ENCODE data around the gene RANGAP1.
A peak's percentile ranks its signal among the peaks of the same experiment; 100 is the strongest.

RANGAP1 gene, protein sequence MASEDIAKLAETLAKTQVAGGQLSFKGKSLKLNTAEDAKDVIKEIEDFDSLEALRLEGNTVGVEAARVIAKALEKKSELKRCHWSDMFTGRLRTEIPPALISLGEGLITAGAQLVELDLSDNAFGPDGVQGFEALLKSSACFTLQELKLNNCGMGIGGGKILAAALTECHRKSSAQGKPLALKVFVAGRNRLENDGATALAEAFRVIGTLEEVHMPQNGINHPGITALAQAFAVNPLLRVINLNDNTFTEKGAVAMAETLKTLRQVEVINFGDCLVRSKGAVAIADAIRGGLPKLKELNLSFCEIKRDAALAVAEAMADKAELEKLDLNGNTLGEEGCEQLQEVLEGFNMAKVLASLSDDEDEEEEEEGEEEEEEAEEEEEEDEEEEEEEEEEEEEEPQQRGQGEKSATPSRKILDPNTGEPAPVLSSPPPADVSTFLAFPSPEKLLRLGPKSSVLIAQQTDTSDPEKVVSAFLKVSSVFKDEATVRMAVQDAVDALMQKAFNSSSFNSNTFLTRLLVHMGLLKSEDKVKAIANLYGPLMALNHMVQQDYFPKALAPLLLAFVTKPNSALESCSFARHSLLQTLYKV

GRCh38 chr22:41285820-41286638 lies at the start of gene RANGAP1:
TSS of gene RANGAP1 (minus strand) at chr22:41286187. CDS start at chr22:41281044, 5,143 bp downstream.
- DNase-seq = peak; percentile 99

- DNase-seq = no peak
Measured at GRCh38 chr22:41334951-41335635, 49.1 kb upstream of the RANGAP1 start.

GRCh38 chr22:41334215-41334614 lies 48.2 kb upstream of the RANGAP1 start:
- DNase-seq = no peak

- no peak for DNase-seq
Measured at GRCh38 chr22:41333806-41334205, 47.8 kb upstream of the RANGAP1 start.

- no peak for DNase-seq
Measured at GRCh38 chr22:41332217-41332939, 46.4 kb upstream of the RANGAP1 start.

- DNase-seq = no peak
Measured at GRCh38 chr22:41330169-41330568, 44.2 kb upstream of the RANGAP1 start.

DNA sequence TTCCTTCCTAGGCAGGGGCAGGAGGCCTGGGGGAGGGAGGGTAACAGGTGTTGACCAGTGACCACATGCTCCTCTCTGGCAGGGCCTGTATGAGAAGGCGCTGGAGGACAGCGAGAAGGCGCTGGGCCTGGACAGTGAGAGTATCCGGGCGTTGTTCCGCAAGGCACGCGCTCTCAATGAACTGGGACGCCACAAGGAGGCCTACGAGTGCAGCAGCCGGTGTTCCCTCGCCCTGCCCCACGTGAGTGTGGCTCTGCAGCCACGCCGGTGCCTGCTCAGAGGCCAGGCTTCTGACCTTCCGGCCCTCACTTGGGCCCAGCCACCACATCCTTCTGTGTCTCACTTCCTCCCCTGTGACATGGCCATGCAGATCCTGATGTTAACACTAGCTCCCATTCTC lies 41.1 kb upstream of the RANGAP1 start:
- DNase-seq = no peak

GRCh38 chr22:41324821-41325528 lies 39.0 kb upstream of the RANGAP1 start:
- DNase-seq = no peak

DNA sequence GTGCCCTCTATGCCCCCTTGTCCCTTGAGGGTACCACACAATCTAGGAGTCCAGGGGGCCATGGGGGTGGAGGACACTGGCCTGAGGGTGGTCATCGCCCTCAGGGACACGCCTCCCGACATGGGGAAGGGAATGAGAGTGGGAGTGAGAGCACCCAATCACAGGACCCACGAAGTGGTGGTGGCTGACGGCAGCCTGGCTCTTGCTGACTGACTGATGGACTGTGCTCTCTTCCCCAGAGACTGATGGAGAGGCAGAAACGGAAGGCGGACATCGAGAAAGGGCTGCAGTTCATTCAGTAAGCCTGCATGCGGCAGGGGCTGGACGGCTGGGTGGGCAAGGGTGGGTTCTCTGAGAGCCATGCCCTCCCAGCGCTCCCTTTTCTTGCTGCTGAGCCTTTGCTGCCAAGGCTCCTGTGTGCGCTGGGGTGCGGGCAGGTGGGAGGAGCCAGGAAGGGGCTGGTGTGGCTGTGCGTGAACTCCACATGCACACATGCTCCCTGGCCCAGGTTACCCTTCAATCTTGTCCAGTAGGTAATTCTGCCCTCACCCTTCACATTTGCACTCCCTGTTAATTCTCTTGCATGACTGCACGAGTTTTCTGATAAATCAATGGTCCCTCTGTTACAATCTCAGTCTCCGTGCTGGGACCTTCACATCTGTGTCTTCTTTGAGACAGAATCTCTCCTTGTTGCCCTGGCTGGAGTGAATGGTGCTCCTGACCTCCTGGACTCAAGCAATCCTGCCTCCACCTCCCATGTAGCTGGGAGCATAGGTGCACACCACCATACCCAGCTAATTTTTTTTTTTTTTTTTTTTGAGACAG lies 34.6 kb upstream of the RANGAP1 start:
- no peak for DNase-seq

DNA sequence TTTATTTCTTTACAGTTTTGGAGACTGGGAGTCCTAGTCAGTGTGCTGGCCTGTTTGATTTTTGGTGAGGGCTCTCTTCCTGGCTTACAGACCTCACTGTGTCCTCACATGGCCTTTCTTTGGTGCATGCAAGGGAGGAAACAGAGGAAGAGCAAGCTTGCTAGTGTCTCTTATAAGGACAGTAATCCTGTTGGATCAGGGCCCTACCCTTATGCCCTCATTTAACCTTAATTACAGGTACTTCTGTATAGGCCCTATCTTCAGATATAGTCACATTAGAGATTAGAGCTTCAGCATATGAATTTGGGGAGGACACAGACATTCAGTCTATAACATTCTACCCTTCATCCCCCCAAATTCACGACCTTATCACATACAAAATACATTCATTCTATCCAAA lies 29.6 kb upstream of the RANGAP1 start:
- DNase-seq = no peak

DNA sequence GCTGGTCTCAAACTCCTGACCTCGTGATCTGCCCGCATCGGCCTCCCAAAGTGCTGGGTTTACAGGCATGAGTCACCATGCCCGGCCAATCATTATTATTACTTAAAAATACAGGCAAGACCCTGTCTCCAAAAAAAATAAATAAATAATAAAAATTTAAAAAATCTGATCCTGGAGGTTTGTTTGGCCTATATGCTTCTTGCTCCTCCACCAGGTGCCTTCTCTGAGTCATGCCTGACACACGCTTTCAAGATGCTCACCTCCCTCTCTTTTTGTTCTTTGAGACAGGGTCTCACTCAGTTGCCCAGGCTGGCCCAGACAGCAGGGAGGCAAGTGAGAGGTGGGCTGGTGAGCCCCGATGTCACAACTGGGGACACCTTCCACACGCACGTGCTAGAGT lies 28.8 kb upstream of the RANGAP1 start:
- no peak for DNase-seq

DNA sequence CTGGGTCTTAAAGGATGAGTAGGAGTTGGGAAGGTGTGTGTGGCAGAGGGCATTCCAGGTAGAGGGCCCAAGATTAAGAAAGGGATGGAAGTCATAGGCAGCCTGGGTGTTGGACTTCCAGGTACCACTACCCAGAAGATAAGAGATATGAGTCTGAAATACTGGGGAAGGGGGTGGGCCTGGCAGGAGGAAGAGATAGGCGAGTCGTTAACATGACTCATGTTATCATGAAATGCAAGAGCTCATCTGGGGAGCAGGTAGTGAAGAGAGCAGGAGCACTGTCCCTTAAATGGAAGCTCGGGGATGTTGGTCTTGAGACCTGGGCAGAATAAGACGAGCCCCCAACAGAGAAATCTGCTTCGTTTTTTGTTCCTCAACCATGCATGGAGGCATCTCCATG lies 25.5 kb upstream of the RANGAP1 start:
- DNase-seq = no peak

DNA sequence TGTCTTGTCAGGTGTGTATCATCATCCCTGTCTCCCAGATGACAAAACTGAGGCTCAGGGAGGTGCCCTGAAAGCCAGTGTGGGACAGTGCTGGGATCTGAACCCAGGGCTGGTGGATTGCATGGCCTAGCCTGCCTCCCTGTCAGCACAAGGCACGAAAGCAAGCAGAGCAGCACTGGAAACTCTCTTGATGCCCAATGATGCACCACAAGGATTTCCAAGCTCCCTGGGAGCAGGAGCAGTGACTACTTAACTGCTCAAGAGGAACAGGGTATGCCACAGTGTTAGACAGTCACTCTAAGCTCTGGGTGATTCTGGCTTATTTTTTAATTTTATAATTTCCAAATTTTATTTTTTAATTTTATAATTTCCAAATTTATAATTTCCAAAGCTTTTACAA lies 24.3 kb upstream of the RANGAP1 start:
- DNase-seq = no peak

GRCh38 chr22:41308544-41308947 lies 22.6 kb upstream of the RANGAP1 start:
- DNase-seq = no peak

- peak; percentile 92 for DNase-seq
Measured at GRCh38 chr22:41308054-41308453, 22.1 kb upstream of the RANGAP1 start.

- DNase-seq = peak; percentile 93
Measured at GRCh38 chr22:41305646-41306045, 19.7 kb upstream of the RANGAP1 start.

DNA sequence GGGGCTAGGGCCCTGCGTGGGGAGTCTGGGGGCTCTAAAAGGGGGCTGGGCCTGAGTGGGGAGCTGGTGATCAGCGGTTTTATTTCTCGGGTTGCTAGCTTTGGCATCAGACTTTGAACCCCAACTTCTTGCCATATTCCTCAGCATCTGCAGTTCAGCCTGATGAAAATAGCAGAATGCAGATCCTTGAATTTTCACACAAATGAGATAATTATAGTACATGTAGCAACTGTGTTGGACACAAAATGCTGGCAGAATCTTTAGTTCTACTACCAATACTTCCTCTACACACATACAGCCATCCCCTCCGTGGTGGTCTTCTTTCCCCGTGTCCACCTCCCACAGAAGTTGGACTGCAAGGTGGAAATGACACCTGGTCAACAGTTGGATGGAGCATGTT lies 16.8 kb upstream of the RANGAP1 start:
- DNase-seq = no peak

- no peak for DNase-seq
Measured at GRCh38 chr22:41302021-41302767, 16.2 kb upstream of the RANGAP1 start.

DNA sequence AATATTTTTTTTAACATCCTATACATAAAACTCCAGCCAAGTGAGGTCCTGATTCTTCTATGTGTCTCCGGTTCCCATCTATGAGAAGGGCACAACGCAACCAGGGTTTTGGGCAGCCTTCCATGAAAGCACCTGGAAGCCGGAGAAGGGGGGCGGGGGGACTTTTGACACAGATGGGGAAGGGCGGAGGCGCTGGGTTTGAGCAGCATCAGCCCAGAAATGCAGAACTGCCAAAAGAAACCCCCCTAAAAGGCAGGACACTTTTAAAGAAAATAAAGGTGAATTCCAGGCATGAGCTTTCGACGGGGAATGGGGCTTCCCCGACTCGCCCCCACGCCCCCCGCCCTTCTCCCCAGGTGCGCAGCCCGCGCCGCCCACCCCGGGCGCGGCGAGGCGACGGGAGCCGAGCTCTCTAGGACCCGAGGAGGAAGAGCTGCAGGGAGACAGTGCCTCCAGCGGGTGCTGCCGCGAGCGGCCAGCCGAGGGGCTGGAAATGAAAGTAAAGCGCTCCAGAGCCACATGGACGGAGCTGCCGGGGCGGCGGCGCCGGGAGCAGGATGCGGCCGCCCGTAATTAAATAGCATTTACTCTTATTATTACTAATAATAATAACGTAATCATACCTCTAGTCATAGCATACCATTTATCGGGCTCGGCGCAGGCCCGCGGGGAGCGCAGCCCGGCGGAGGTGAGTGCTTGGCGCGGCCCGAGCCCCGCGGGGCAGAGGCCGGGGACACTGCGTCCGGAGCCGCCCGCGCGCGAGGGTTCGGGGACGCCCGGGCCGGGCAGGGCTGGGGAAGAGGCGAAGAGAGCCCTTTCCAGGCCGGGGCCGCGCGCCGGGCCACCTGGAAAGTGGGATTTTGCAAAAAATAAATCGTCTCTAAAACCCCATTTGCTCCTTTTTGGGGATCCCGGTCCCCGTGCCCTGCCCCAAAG lies 15.4 kb upstream of the RANGAP1 start, which contains the start of gene ZC3H7B:
Gene ZC3H7B (plus strand): TSS at position 441 of the 936 bp plus-strand sequence. CDS start 19,136 bp downstream, outside the sequence.
- DNase-seq = peak; percentile 82

Measured in EL (cell line).